HEK293 (cell line): ENCODE data around the gene NOL4L.

Source experiments
- GLI4 ChIP-seq: fragments of 450-650 bp; formaldehyde crosslinking; IDR thresholded peaks from 2 replicates; pipeline ENCODE4 v1.5.1; 2016; ENCODE audit warnings: missing biosample characterization, missing genetic modification characterization
- KLF1 ChIP-seq: fragments of 450-650 bp; formaldehyde crosslinking; IDR thresholded peaks from 2 replicates; pipeline ENCODE4 v1.5.1; 2016; ENCODE audit warnings: missing biosample characterization, missing genetic modification characterization
- KLF10 ChIP-seq: fragments of 450-650 bp; IDR thresholded peaks from 2 replicates; pipeline ENCODE4 v1.5.1; 2018; ENCODE audit warnings: missing biosample characterization, mild to moderate bottlenecking, missing genetic modification characterization
- MEIS1 ChIP-seq: sonication (generic); formaldehyde crosslinking; IDR thresholded peaks from 2 replicates; pipeline ENCODE4 v1.8.1; 2022; ENCODE audit warnings: missing genetic modification reagents, mild to moderate bottlenecking, borderline replicate concordance
- SP2 ChIP-seq: fragments of 450-650 bp; formaldehyde crosslinking; IDR thresholded peaks from 2 replicates; pipeline ENCODE4 v1.5.1; 2016; ENCODE audit warnings: missing biosample characterization, missing genetic modification characterization
- ZBTB20 ChIP-seq: fragments of 450-650 bp; formaldehyde crosslinking; IDR thresholded peaks from 2 replicates; pipeline ENCODE4 v1.5.1; 2016; ENCODE audit warnings: missing biosample characterization, missing genetic modification characterization
- ZFP3 ChIP-seq: fragments of 450-650 bp; formaldehyde crosslinking; IDR thresholded peaks from 2 replicates; pipeline ENCODE4 v1.5.1; 2016; ENCODE audit warnings: low read depth, missing biosample characterization, missing genetic modification characterization
- ZFP37 ChIP-seq: fragments of 450-650 bp; formaldehyde crosslinking; IDR thresholded peaks from 2 replicates; pipeline ENCODE4 v1.5.1; 2016; ENCODE audit warnings: missing biosample characterization, missing genetic modification characterization
- ZIC2 ChIP-seq: fragments of 450-650 bp; formaldehyde crosslinking; IDR thresholded peaks from 2 replicates; pipeline ENCODE4 v1.5.1; 2016; ENCODE audit warnings: missing biosample characterization, missing genetic modification characterization
- ZNF114 ChIP-seq: fragments of 450-650 bp; formaldehyde crosslinking; IDR thresholded peaks from 2 replicates; pipeline ENCODE4 v1.5.0; 2017; ENCODE audit warnings: missing biosample characterization, missing genetic modification characterization
- ZNF140 ChIP-seq: fragments of 450-650 bp; formaldehyde crosslinking; IDR thresholded peaks from 2 replicates; pipeline ENCODE4 v1.5.1; 2016; ENCODE audit warnings: missing biosample characterization, missing genetic modification characterization
- ZNF175 ChIP-seq: fragments of 450-650 bp; formaldehyde crosslinking; IDR thresholded peaks from 2 replicates; pipeline ENCODE4 v1.5.1; 2016; ENCODE audit warnings: missing biosample characterization, missing genetic modification characterization
- ZNF239 ChIP-seq: fragments of 450-650 bp; formaldehyde crosslinking; IDR thresholded peaks from 2 replicates; pipeline ENCODE4 v1.5.1; 2016; ENCODE audit warnings: missing biosample characterization, missing genetic modification characterization
- ZNF302 ChIP-seq: fragments of 450-650 bp; formaldehyde crosslinking; IDR thresholded peaks from 2 replicates; pipeline ENCODE4 v1.5.1; 2016; ENCODE audit warnings: missing biosample characterization, missing genetic modification characterization, low read depth
- ZNF350 ChIP-seq: fragments of 450-650 bp; formaldehyde crosslinking; IDR thresholded peaks from 2 replicates; pipeline ENCODE4 v1.5.0; 2017; ENCODE audit warnings: missing biosample characterization, mild to moderate bottlenecking, missing genetic modification characterization
- ZNF433 ChIP-seq: fragments of 450-650 bp; formaldehyde crosslinking; IDR thresholded peaks from 2 replicates; pipeline ENCODE4 v1.5.1; 2016; ENCODE audit warnings: missing biosample characterization, missing genetic modification characterization, low read depth
- ZNF510 ChIP-seq: fragments of 450-650 bp; formaldehyde crosslinking; IDR thresholded peaks from 2 replicates; pipeline ENCODE4 v1.5.1; 2018; ENCODE audit warnings: mild to moderate bottlenecking, missing genetic modification characterization, missing biosample characterization; ENCODE audit not compliant: insufficient replicate concordance
- ZNF555 ChIP-seq: fragments of 450-650 bp; formaldehyde crosslinking; conservative IDR thresholded peaks from 2 replicates; pipeline ENCODE4 v1.5.1; 2017; ENCODE audit warnings: missing biosample characterization, mild to moderate bottlenecking, missing genetic modification characterization, inconsistent platforms
- ZNF571 ChIP-seq: fragments of 450-650 bp; formaldehyde crosslinking; IDR thresholded peaks from 2 replicates; pipeline ENCODE4 v1.5.0; 2017; ENCODE audit warnings: missing biosample characterization, missing genetic modification characterization
- ZNF596 ChIP-seq: fragments of 450-650 bp; IDR thresholded peaks from 2 replicates; pipeline ENCODE4 v1.5.0; 2018; ENCODE audit warnings: missing biosample characterization, mild to moderate bottlenecking, missing genetic modification characterization, moderate library complexity
- ZNF664 ChIP-seq: fragments of 450-650 bp; formaldehyde crosslinking; IDR thresholded peaks from 2 replicates; pipeline ENCODE4 v1.5.1; 2016; ENCODE audit warnings: missing biosample characterization, missing genetic modification characterization
- ZNF768 ChIP-seq: fragments of 450-650 bp; formaldehyde crosslinking; IDR thresholded peaks from 2 replicates; pipeline ENCODE4 v1.5.1; 2018; ENCODE audit warnings: missing biosample characterization, mild to moderate bottlenecking, missing genetic modification characterization
- ZNF777 ChIP-seq: fragments of 450-650 bp; formaldehyde crosslinking; IDR thresholded peaks from 2 replicates; pipeline ENCODE4 v1.5.1; 2017; ENCODE audit warnings: missing biosample characterization, missing genetic modification characterization, borderline replicate concordance
- ZXDB ChIP-seq: fragments of 450-650 bp; formaldehyde crosslinking; IDR thresholded peaks from 2 replicates; pipeline ENCODE4 v1.5.1; 2016; ENCODE audit warnings: missing biosample characterization, missing genetic modification characterization
- TF ChIP-seq, protein P1 (sequence below): fragments of 450-650 bp; formaldehyde crosslinking; IDR thresholded peaks from 2 replicates; pipeline ENCODE4 v1.5.1; 2016; ENCODE audit warnings: missing biosample characterization, missing genetic modification characterization
- TF ChIP-seq, protein P2 (sequence below): fragments of 450-650 bp; formaldehyde crosslinking; IDR thresholded peaks from 2 replicates; pipeline ENCODE4 v1.5.1; 2016; ENCODE audit warnings: missing biosample characterization, missing genetic modification characterization
- TF ChIP-seq, protein P3 (sequence below): fragments of 450-650 bp; formaldehyde crosslinking; IDR thresholded peaks from 2 replicates; pipeline ENCODE4 v1.5.1; 2016; ENCODE audit warnings: missing biosample characterization, missing genetic modification characterization
- TF ChIP-seq, protein P4 (sequence below): fragments of 450-650 bp; formaldehyde crosslinking; IDR thresholded peaks from 2 replicates; pipeline ENCODE4 v1.5.1; 2017; ENCODE audit warnings: missing biosample characterization, missing genetic modification characterization
- TF ChIP-seq, protein P5 (sequence below): fragments of 450-650 bp; formaldehyde crosslinking; IDR thresholded peaks from 2 replicates; pipeline ENCODE4 v1.5.1; 2016; ENCODE audit warnings: missing biosample characterization, missing genetic modification characterization
- TF ChIP-seq, protein P6 (sequence below): sonication (generic); formaldehyde crosslinking; IDR thresholded peaks from 2 replicates; pipeline ENCODE4 v1.8.1; 2022; ENCODE audit warnings: mild to moderate bottlenecking, moderate library complexity, missing genetic modification reagents

Gene NOL4L

DNA sequence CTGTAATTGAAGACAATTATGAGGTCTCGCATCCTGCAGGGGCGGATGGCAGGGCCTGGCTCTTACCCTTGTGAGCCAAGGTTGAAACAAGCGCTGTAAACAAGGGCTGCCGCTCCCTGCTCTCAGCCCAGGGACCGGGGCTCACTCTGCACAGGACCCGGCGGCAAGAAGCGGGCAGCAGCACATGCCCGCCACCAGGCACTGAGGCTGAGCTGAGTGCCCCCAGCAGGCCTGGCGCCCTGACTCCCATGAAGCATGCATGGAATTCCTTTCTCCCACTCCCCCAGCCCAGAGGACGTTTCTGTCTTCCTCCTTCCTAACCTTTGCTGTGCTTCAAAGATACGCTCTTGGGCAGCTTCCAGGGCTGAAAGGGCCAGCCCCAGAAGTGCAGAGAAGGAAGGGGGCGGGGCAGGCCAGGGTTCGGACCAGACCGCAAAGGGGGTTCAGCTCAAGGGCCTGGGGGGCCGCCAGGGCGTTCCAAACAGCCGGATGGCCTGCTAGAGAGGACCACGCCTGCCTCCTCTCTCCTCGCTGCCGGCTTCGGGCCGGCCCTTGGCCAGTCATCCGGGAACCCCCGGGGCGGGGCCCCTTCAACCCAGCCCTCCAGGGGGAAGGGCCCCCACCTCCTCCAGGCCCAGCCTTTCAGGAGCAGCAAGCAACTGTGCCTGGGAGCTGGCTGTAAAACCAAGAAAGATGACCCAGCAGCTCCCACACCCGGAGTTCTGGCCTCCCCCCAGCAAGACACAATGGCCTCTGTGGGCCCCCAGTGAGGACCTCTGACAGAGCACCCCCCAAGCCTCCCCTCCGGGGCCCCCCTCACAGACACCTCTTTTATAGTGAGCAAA, 109.9 kb downstream of the NOL4L start (continued):
- TF ChIP-seq, protein P1, sequence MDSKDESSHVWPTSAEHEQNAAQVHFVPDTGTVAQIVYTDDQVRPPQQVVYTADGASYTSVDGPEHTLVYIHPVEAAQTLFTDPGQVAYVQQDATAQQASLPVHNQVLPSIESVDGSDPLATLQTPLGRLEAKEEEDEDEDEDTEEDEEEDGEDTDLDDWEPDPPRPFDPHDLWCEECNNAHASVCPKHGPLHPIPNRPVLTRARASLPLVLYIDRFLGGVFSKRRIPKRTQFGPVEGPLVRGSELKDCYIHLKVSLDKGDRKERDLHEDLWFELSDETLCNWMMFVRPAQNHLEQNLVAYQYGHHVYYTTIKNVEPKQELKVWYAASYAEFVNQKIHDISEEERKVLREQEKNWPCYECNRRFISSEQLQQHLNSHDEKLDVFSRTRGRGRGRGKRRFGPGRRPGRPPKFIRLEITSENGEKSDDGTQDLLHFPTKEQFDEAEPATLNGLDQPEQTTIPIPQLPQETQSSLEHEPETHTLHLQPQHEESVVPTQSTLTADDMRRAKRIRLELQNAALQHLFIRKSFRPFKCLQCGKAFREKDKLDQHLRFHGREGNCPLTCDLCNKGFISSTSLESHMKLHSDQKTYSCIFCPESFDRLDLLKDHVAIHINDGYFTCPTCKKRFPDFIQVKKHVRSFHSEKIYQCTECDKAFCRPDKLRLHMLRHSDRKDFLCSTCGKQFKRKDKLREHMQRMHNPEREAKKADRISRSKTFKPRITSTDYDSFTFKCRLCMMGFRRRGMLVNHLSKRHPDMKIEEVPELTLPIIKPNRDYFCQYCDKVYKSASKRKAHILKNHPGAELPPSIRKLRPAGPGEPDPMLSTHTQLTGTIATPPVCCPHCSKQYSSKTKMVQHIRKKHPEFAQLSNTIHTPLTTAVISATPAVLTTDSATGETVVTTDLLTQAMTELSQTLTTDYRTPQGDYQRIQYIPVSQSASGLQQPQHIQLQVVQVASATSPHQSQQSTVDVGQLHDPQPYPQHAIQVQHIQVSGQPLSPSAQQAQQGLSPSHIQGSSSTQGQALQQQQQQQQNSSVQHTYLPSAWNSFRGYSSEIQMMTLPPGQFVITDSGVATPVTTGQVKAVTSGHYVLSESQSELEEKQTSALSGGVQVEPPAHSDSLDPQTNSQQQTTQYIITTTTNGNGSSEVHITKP (tag by site-specific recombination) = peak; percentile 74
- TF ChIP-seq, protein P2, sequence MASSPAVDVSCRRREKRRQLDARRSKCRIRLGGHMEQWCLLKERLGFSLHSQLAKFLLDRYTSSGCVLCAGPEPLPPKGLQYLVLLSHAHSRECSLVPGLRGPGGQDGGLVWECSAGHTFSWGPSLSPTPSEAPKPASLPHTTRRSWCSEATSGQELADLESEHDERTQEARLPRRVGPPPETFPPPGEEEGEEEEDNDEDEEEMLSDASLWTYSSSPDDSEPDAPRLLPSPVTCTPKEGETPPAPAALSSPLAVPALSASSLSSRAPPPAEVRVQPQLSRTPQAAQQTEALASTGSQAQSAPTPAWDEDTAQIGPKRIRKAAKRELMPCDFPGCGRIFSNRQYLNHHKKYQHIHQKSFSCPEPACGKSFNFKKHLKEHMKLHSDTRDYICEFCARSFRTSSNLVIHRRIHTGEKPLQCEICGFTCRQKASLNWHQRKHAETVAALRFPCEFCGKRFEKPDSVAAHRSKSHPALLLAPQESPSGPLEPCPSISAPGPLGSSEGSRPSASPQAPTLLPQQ (tag by site-specific recombination) = peak; percentile 86
- TF ChIP-seq ZNF114 (tag by site-specific recombination) (no peak), GLI4 (tag by site-specific recombination) (no peak), ZNF302 (tag by site-specific recombination) (no peak), ZNF596 (tag by site-specific recombination) (no peak), ZFP37 (no peak), ZNF350 (tag by site-specific recombination) (no peak), ZNF571 (tag by site-specific recombination) (no peak), ZNF175 (tag by site-specific recombination) (no peak), ZNF768 (tag by site-specific recombination) (no peak), ZNF239 (tag by site-specific recombination) (no peak), ZXDB (tag by site-specific recombination) (peak; percentile 67), SP2 (tag by site-specific recombination) (peak; percentile 59), ZIC2 (tag by site-specific recombination) (peak; percentile 88), ZFP3 (no peak), ZBTB20 (tag by site-specific recombination) (peak; percentile 77), MEIS1 (no peak), ZNF140 (tag by site-specific recombination) (no peak), KLF1 (tag by site-specific recombination) (peak; percentile 47), ZNF510 (tag by site-specific recombination) (no peak), ZNF433 (tag by site-specific recombination) (no peak), ZNF777 (tag by site-specific recombination) (no peak), ZNF664 (tag by site-specific recombination) (no peak), ZNF555 (no peak), KLF10 (tag by site-specific recombination) (no peak; the same call in 1 of the 2 replicates)
- TF ChIP-seq, protein P3, sequence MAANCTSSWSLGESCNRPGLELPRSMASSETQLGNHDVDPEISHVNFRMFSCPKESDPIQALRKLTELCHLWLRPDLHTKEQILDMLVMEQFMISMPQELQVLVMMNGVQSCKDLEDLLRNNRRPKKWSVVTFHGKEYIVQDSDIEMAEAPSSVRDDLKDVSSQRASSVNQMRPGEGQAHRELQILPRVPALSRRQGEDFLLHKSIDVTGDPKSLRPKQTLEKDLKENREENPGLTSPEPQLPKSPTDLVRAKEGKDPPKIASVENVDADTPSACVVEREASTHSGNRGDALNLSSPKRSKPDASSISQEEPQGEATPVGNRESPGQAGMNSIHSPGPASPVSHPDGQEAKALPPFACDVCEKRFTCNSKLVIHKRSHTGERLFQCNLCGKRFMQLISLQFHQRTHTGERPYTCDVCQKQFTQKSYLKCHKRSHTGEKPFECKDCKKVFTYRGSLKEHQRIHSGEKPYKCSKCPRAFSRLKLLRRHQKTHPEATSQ = no peak
- TF ChIP-seq, protein P4, sequence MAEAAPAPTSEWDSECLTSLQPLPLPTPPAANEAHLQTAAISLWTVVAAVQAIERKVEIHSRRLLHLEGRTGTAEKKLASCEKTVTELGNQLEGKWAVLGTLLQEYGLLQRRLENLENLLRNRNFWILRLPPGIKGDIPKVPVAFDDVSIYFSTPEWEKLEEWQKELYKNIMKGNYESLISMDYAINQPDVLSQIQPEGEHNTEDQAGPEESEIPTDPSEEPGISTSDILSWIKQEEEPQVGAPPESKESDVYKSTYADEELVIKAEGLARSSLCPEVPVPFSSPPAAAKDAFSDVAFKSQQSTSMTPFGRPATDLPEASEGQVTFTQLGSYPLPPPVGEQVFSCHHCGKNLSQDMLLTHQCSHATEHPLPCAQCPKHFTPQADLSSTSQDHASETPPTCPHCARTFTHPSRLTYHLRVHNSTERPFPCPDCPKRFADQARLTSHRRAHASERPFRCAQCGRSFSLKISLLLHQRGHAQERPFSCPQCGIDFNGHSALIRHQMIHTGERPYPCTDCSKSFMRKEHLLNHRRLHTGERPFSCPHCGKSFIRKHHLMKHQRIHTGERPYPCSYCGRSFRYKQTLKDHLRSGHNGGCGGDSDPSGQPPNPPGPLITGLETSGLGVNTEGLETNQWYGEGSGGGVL (tag by site-specific recombination) = peak; percentile 15; the same call in 1 of the 2 replicates
- TF ChIP-seq, protein P5, sequence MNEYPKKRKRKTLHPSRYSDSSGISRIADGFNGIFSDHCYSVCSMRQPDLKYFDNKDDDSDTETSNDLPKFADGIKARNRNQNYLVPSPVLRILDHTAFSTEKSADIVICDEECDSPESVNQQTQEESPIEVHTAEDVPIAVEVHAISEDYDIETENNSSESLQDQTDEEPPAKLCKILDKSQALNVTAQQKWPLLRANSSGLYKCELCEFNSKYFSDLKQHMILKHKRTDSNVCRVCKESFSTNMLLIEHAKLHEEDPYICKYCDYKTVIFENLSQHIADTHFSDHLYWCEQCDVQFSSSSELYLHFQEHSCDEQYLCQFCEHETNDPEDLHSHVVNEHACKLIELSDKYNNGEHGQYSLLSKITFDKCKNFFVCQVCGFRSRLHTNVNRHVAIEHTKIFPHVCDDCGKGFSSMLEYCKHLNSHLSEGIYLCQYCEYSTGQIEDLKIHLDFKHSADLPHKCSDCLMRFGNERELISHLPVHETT (tag by site-specific recombination) = no peak
- TF ChIP-seq, protein P6, sequence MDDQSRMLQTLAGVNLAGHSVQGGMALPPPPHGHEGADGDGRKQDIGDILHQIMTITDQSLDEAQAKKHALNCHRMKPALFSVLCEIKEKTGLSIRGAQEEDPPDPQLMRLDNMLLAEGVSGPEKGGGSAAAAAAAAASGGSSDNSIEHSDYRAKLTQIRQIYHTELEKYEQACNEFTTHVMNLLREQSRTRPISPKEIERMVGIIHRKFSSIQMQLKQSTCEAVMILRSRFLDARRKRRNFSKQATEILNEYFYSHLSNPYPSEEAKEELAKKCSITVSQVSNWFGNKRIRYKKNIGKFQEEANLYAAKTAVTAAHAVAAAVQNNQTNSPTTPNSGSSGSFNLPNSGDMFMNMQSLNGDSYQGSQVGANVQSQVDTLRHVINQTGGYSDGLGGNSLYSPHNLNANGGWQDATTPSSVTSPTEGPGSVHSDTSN (CRISPR knock-in tag) = no peak
